Superior temporal gyrus (tissue), 1 donor: Measurements from ENCODE around the gene KYNU.
"Not testable (repeated sequence)": the region's sequence is repeated elsewhere in the genome, so short reads cannot be mapped to it uniquely, and the experiment has no call there.

ENCODE experiments used
- DNase-seq: peaks from one replicate; pipeline ENCODE4 v3.0.0-alpha.2; 2016; ENCODE audit errors: extremely low spot score

Gene KYNU

DNA sequence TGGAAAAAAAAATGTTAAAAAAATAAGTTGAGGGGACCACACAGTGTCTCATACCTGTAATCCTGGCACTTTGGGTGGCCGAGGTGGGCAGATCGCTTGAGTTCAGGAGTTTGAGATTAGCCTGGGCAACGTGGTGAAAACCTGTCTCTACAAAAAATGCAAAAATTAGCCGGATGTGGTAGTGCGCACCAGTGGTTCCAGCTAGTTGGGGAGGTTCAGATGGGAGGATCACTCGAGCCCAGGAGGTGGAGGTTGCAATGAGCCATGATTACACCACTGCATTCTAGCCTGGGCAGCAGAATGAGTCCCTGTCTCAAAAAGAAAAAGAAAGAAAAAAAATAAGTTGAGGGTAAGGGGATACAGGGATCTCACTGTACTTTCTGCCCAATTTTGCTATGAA is 6.1 kb upstream of the KYNU start:
- no peak for DNase-seq

DNA sequence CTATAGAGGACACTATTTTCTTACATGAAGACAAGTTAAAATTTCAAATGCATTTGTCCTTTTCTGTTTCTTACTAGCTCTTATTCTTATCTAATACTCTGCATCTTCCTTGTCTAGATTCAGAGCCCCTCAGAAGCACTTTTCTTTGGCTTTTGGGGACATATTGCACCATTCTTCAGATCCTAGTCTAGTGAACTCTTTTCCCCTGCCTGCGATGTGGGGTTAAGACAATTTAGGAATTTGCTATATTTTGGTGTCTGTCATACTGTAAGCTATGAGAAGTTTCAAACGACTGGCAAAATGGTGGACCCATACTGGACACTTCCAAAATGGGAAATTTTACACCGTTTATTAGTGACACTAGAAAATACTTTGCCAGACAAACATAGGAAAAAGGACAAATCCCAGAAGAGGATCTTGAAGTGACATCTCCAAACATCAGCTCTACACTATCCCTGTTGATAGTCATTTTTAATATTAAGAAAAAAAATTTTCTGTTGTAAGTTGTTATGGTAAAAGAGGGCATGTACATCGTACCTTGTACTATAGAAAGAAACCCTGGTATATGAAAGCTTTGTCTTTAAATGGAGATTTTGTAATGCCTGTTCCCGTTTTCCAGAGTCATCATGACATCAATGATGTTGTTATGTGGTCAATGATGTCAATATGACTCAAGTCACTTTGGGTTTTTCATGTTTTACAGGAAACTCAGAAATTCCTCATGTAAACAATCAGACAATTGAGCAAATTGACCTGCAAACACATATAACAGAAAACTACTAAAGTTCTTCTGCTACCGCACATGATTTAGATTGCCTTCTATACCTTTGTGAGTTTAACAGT is 4.4 kb upstream of the KYNU start:
- DNase-seq, result no peak

- no peak for DNase-seq
Measured at GRCh38 chr2:142873831-142874287, 3.6 kb upstream of the KYNU start.

- no peak for DNase-seq
Measured at GRCh38 chr2:142874293-142874814, 3.1 kb upstream of the KYNU start.

DNA sequence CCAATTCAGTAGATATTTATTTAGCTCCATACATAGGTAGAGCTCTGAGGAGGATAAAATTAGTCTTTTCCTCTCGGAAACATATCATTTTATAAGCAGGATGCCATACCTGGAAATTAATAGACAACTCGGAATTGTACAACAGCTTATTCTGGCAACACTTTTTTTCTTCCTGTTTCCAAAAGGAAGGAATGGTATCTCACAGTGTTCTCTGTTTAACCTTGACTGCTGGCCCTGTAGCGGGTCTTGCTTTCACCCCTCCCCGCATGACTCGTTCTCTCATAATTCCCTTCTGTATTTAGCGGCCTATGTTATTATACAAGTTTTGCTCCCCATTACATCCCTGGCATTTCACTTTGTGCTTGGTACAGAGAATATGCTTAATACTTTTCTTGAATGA is 2.5 kb upstream of the KYNU start:
- no peak for DNase-seq

- no peak for DNase-seq
Measured at GRCh38 chr2:142875652-142876051, 1.8 kb upstream of the KYNU start.

GRCh38 chr2:142876423-142876822 is 1.0 kb upstream of the KYNU start:
- no peak for DNase-seq

DNA sequence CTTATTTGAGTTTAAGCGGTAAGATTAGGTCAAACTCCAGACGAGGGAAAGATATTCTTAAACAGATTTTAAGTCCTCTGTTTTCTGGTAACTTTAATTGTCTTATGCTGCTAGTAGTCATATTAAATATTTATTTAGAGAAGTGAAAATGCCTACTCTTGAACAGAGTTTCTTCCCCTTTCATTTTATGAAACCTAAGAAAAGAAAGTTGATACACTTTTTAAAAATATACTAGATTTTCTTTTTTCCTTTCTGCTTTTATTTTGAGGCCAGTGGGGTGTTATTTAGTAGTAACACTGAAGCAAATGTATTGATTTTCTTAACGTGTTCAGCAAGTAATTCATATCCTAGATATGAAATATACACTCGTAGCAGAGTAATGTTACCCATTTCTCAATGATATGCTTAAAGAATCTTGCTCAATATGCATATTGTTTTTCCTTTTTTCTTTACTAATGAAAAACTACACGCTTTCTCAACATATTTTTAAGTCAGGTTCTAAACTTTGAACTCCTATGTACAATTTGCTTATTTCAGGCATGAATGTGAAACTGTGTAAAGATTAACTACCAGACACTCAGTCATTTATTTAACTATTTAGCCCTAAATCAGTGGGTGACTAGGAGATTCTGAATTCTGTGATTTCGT is 691 bp downstream of the KYNU start:
- DNase-seq, result no peak

DNA sequence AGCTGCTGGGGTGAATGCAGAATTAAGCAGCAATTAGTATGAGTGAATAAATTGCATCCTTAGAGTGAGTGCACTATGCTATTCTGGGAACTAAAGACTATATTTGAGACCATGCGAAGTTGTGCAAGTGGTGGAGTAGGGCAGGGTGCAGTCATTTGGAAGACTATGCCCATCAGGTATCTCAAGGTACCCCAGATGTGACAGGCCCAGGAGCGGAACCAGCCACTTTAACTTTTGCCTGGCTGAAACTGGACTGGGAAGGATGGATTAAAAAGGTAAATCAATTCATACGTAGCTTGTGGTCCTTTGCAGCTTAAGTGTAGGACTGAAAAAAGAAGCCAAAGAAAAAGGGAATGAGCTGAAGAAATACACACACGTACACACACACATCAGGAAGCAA is 1.7 kb downstream of the KYNU start:
- no peak for DNase-seq

- DNase-seq, result no peak
Measured at GRCh38 chr2:142880279-142880678, 2.8 kb downstream of the KYNU start.

- DNase-seq, result no peak
Measured at GRCh38 chr2:142881619-142882018, 4.2 kb downstream of the KYNU start.

DNA sequence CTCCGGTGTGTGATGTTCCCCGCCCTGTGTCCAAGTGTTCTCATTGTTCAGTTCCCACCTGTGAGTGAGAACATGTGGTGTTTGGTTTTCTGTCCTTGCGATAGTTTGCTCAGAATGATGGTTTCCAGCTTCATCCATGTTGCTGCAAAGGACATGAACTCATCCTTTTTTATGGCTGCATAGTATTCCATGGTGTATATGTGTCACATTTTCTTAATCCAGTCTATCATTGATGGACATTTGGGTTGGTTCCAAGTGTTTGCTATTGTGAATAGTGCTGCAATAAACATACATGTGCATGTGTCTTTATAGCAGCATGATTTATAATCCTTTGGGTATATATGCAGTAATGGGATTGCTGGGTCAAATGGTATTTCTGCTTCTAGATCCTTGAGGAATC is 5.0 kb downstream of the KYNU start:
- not testable (repeated sequence) for DNase-seq

- DNase-seq, result no peak
Measured at GRCh38 chr2:142883526-142883925, 6.1 kb downstream of the KYNU start.

GRCh38 chr2:142885543-142885942 is 8.1 kb downstream of the KYNU start:
- DNase-seq, result no peak

DNA sequence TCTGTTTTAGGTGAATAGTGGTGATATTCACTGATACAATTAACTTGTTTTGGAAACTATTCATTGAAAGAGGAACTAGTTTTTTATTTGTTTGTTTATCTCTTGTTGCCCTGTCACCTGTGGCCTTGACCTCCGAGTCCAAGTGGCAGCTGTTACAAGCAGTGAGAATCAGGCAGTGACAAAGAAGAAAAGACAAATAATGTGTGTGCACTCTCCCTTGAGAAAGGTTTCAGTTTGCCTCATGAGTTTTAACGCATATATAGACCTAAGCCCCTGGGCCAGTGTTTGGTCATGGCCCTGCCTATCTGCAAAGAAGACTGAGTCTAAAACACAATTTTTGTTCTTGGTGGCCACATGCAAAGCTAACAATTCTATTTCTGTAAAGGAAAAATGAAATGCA is 15.3 kb downstream of the KYNU start:
- no peak for DNase-seq

GRCh38 chr2:142893241-142893640 is 15.8 kb downstream of the KYNU start:
- DNase-seq, result no peak

GRCh38 chr2:142897807-142898206 is 20.3 kb downstream of the KYNU start:
- DNase-seq, result no peak

- not testable (repeated sequence) for DNase-seq
Measured at GRCh38 chr2:142900327-142900726, 22.9 kb downstream of the KYNU start.

DNA sequence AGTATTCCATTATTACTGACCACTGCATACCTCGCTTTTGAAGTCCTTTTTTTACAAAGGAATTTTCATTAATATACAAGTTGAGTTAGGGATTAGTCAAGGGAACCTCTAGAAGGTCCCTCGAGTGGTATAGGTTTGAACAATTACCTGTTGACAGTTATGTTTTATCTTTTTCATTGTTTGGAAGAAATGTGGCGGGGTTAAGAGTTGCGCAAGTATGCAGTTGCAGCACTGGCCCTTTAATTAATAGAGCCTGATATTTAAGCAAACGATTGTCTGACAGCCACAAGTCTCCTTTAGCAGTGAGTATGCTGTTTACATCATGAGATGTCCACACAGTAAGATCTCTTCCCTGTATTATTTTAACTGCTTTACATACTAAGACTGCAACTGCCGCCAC is 24.3 kb downstream of the KYNU start:
- no peak for DNase-seq

DNA sequence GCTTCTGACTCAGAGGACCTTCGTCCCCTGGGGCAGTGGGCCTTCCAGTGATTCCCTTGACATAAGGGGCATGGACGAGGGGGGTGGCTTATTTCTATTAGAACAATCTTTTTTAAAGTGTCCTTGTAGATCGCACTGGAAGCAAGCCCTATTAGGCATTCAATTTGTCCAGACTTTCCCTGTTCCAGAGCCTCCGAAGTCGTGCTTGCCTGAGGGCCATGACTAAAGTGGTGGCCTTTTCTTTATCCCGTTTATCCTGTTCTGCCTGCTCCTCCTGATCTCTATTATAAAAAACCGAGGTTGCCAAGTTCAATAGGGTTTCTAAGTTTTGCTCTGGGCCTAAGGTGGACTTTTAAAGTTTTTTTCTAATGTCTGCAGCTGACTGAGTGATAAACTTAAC is 26.3 kb downstream of the KYNU start:
- DNase-seq, result not testable (repeated sequence)

- no peak for DNase-seq
Measured at GRCh38 chr2:142907653-142908052, 30.2 kb downstream of the KYNU start.

DNA sequence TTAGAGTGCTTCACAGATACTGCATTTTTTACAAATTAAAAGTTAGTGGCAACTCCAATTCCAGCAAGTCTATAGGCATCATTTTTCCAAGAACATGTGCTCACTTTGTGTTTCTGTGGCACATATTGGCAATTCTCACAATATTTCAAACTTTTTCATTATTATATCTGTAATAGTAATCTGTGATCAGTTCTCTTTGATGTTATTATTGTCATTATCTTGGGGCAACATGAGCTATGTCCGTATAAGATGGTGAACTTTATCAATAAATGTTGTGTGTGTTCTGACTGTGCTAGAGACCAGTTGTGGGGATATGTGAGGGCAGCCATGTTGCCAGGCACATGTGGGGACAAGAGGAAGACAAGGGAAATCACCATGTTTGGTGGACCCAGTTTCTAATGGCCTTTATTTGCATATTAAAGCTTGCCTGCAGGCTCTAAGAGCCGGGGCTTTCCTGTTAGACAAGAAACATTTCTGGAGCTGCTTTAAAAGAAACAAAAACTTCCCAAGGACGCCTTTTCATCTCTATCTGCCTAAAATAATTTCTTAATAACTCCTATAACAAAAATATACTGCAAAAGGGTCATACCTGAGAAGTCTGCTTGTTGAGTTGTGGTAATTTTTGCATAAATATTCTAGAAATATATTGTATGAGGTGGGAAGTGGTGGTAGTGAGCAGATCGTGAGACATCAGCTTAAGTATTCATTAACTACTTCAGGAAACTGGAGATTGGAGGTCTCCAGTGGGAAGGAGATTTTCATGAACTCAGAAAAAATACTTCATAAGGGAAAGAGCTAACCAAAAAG is 37.2 kb downstream of the KYNU start:
- no peak for DNase-seq
